ENCODE measurements around the gene NAT14. TPM values are rescaled to one million over a fixed set of nuclear protein-coding genes. Genes with fewer than 3 reads are reported as not detected.

The NAT14 gene
- total RNA-seq, 1 experiment from 2014 or later: 17.5 TPM

GRCh38 chr19:55498246-55498840 is 13.4 kb downstream of the NAT14 start:
- Histone ChIP-seq H3K79me2 (ENCODE audit: low read length) (no peaks in the 10 kb centered on the region), H3K9ac (ENCODE audit: low read length) (no peak overlapping the region), H3K27ac (ENCODE audit: low read length) (no peak overlapping the region), H3K9me3 (ENCODE audit: low read length) (no peaks in the 10 kb centered on the region), H3K36me3 (ENCODE audit: low read depth, low read length) (no peaks in the 10 kb centered on the region), H3F3A (ENCODE audit: low read length, unreplicated experiment) (no peaks in the 10 kb centered on the region), H2AFZ (ENCODE audit: low read length) (no peak overlapping the region), H3K4me3 (ENCODE audit: low read length) (no peak overlapping the region), H3K4me2 (ENCODE audit: low read length) (no peak overlapping the region), H3K4me1 (ENCODE audit: insufficient read depth, low read length) (no peaks in the 10 kb centered on the region), H3K9me2 (replicated peaks; ENCODE audit: low read length) (no peaks in the 10 kb centered on the region), H4K20me1 (ENCODE audit: low read length) (no peaks in the 10 kb centered on the region), H3K27me3 (ENCODE audit: low read length) (no peaks in the 10 kb centered on the region)
- ChIA-PET POLR2A (ENCODE audit: unreplicated experiment) (interaction anchor here (0.6 to 0.7 kb wide), 2 partner anchors 22 kb away, joined by 3 read pairs; no protein-coding TSS in a partner anchor), CTCF (interaction anchor here (0.8 kb wide), 1 partner anchor 133 kb away, joined by 3 read pairs; no protein-coding TSS in a partner anchor)
- ATAC-seq (no peak), DNase-seq (no peak)
- intact Hi-C loops (cut with micrococcal nuclease): no loop called here
- TF ChIP-seq EZH2phosphoT487 (IDR thresholded peaks at IDR 0.05; ENCODE audit: borderline replicate concordance, low read length) (no peak), CTCF (conservative IDR thresholded peaks at IDR 0.05; ENCODE audit: low read depth, low read length) (no peak), EZH2 (IDR thresholded peaks at IDR 0.05; ENCODE audit: low read length, unreplicated experiment) (no peak)
- BruUV-seq (replicated peaks): no TSS peak

DNA sequence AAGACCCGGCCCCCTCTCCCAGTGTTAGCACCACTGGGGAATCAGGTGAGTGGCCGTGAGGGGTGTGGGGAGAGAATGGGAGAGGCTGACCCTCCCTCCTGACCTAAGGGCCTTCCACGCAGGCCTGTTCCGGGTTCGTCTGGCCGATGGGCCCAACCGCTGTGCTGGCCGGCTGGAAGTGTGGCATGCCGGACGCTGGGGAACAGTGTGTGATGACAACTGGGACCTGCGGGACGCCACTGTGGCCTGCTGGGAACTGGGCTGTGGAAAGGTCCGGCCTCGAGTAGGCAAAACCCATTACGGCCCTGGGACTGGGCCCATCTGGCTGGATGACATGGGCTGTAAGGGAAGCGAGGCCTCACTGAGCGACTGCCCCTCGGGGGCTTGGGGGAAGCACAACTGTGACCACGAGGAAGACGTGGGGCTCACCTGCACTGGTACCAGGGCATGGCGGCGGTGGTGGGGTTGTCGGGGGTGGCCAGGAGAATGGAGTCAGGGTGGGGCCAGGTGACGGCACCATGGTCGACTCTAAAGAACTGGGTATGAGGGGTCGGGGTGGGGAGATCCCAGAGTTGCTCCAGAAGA is 15.5 kb downstream of the NAT14 start:
- TF ChIP-seq CTCF (conservative IDR thresholded peaks at IDR 0.05; ENCODE audit: low read depth, low read length) (no peak), EZH2 (IDR thresholded peaks at IDR 0.05; ENCODE audit: low read length, unreplicated experiment) (no peak), EZH2phosphoT487 (IDR thresholded peaks at IDR 0.05; ENCODE audit: borderline replicate concordance, low read length) (no peak)
- H3K27ac ChIP-seq (ENCODE audit: low read length): no peak overlapping the region
- intact Hi-C loops (cut with micrococcal nuclease): loop anchor here (5.0 kb wide), 1 partner anchor 358 kb away; no protein-coding TSS in a partner anchor
- no peak overlapping the region for H3K4me3 ChIP-seq (ENCODE audit: low read length)
- ATAC-seq: no peak
- no peak for DNase-seq
- H3K36me3 ChIP-seq (ENCODE audit: low read depth, low read length): no peaks in the 10 kb centered on the region
- no peak overlapping the region for H2AFZ ChIP-seq (ENCODE audit: low read length)
- H4K20me1 ChIP-seq (ENCODE audit: low read length): no peaks in the 10 kb centered on the region
- H3K9me3 ChIP-seq (ENCODE audit: low read length): no peaks in the 10 kb centered on the region
- CTCF ChIA-PET: no interaction called here
- no peak overlapping the region for H3K4me2 ChIP-seq (ENCODE audit: low read length)
- H3K79me2 ChIP-seq (ENCODE audit: low read length): no peaks in the 10 kb centered on the region
- POLR2A ChIA-PET (ENCODE audit: unreplicated experiment): no interaction called here
- no peaks in the 10 kb centered on the region for H3F3A ChIP-seq (ENCODE audit: low read length, unreplicated experiment)
- no peak overlapping the region for H3K9ac ChIP-seq (ENCODE audit: low read length)
- no peaks in the 10 kb centered on the region for H3K9me2 ChIP-seq (replicated peaks; ENCODE audit: low read length)
- H3K27me3 ChIP-seq (ENCODE audit: low read length): no peaks in the 10 kb centered on the region
- BruUV-seq (replicated peaks): no TSS peak
- H3K4me1 ChIP-seq (ENCODE audit: insufficient read depth, low read length): no peaks in the 10 kb centered on the region; the same call in 1 of the 2 replicates

Measured in PC-3 (cell line).